Fibroblast of mammary gland (primary cell): Measurements from ENCODE around the gene MKNK2.

Experiments
- DNase-seq: peaks from one replicate; pipeline ENCODE4 v3.0.0-alpha.2; 2010; ENCODE audit warnings: low read depth
- H3K4me3 ChIP-seq: 2 replicates; pipeline ENCODE4 v1.5.1; 2011; ENCODE audit warnings: low read depth, mild to moderate bottlenecking, low read length, moderate library complexity; ENCODE audit not compliant: control insufficient read depth
- CTCF ChIP-seq: conservative IDR thresholded peaks from 2 replicates; pipeline ENCODE4 v1.5.1; 2011; ENCODE audit warnings: low read depth, low read length, inconsistent platforms; ENCODE audit not compliant: control insufficient read depth, insufficient read depth

Gene MKNK2

GRCh38 chr19:2050991-2051772 is at the start of gene MKNK2:
MKNK2 (minus strand) TSS chr19:2051244; CDS start chr19:2050851, 393 bp downstream.
- H3K4me3 ChIP-seq: peak within 1 kb of the TSS; percentile 78
- DNase-seq: peak; percentile 77
- TF ChIP-seq CTCF: no peak

- no peak for TF ChIP-seq CTCF
- DNase-seq: no peak
- no peak overlapping the region for H3K4me3 ChIP-seq
Observed at GRCh38 chr19:2100719-2101061, 49.6 kb upstream of the MKNK2 start.

GRCh38 chr19:2099937-2100718 is 49.1 kb upstream of the MKNK2 start:
- H3K4me3 ChIP-seq: no peak overlapping the region
- DNase-seq: no peak
- TF ChIP-seq CTCF: no peak

- no peak for TF ChIP-seq CTCF
Observed at GRCh38 chr19:2099054-2099501, 48.0 kb upstream of the MKNK2 start.

GRCh38 chr19:2097886-2098327 is 46.9 kb upstream of the MKNK2 start:
- no peak overlapping the region for H3K4me3 ChIP-seq
- no peak for TF ChIP-seq CTCF
- no peak for DNase-seq

More at GRCh38 chr19:2099054-2099501, 48.0 kb upstream of the MKNK2 start:
- no peak for DNase-seq
- no peak overlapping the region for H3K4me3 ChIP-seq

- H3K4me3 ChIP-seq: peak overlapping the region; percentile 44
- no peak for DNase-seq
- no peak for TF ChIP-seq CTCF
Observed at GRCh38 chr19:2097203-2097885, 46.3 kb upstream of the MKNK2 start.
